ENCODE measurements around the gene TOMM70. TPM values are rescaled to one million over a fixed set of nuclear protein-coding genes. Genes with fewer than 3 reads are reported as not detected.
"Not testable (repeated sequence)": the region's sequence is repeated elsewhere in the genome, so short reads cannot be mapped to it uniquely, and the experiment has no call there.

TOMM70 gene
- total RNA-seq, 1 donor from 2014 or later = 26.8 TPM

GRCh38 chr3:100348727-100349126 lies 52.2 kb downstream of the TOMM70 start:
- Histone ChIP-seq H3K27ac (no peak overlapping the region), H3K4me1 (no peaks in the 10 kb centered on the region), H3K27me3 (no peaks in the 10 kb centered on the region), H3K36me3 (peaks cover 0 to 65% of the 10 kb centered on the region in 2 donors), H3K4me3 (no peak overlapping the region), H3K9me3 (no peaks in the 10 kb centered on the region)
- intact Hi-C loops (cut with DNase I) = no loop called here
- TF ChIP-seq POLR2AphosphoS5 (IDR thresholded peaks at IDR 0.05; ENCODE audit: insufficient read depth in 1 of 2, low read depth in 1 of 2) (no peak), POLR2A (IDR thresholded peaks at IDR 0.05) (no peak), CTCF (IDR thresholded peaks at IDR 0.05) (no peak)
- no peak for DNase-seq (ENCODE audit: extremely low spot score in 2 of 2)

GRCh38 chr3:100340527-100340926 lies 60.4 kb downstream of the TOMM70 start:
- H3K36me3 ChIP-seq = peaks cover 0 to 47% of the 10 kb centered on the region in 2 donors
- no peak for TF ChIP-seq POLR2AphosphoS5 (IDR thresholded peaks at IDR 0.05; ENCODE audit: insufficient read depth in 1 of 2, low read depth in 1 of 2)
- no peak for TF ChIP-seq POLR2A (IDR thresholded peaks at IDR 0.05)
- TF ChIP-seq CTCF (IDR thresholded peaks at IDR 0.05) = no peak
- intact Hi-C loops (cut with DNase I) = no loop called here

GRCh38 chr3:100339786-100340185 lies 61.1 kb downstream of the TOMM70 start:
- intact Hi-C loops (cut with DNase I) = no loop called here
- Histone ChIP-seq H3K9me3 (no peaks in the 10 kb centered on the region), H3K36me3 (peaks cover 0 to 41% of the 10 kb centered on the region in 2 donors), H3K4me1 (peaks cover 10% of the 10 kb centered on the region), H3K4me3 (no peak overlapping the region), H3K27ac (no peak overlapping the region), H3K27me3 (no peaks in the 10 kb centered on the region)
- no peak for DNase-seq (ENCODE audit: extremely low spot score in 2 of 2)
- TF ChIP-seq CTCF (IDR thresholded peaks at IDR 0.05) = no peak
- TF ChIP-seq POLR2A (IDR thresholded peaks at IDR 0.05) = no peak
- no peak for TF ChIP-seq POLR2AphosphoS5 (IDR thresholded peaks at IDR 0.05; ENCODE audit: insufficient read depth in 1 of 2, low read depth in 1 of 2)

More at GRCh38 chr3:100340527-100340926, 60.4 kb downstream of the TOMM70 start:
- no peaks in the 10 kb centered on the region for H3K27me3 ChIP-seq
- H3K4me3 ChIP-seq = no peak overlapping the region
- DNase-seq (ENCODE audit: extremely low spot score in 2 of 2) = no peak
- H3K4me1 ChIP-seq = peaks cover 6% of the 10 kb centered on the region
- no peaks in the 10 kb centered on the region for H3K9me3 ChIP-seq
- H3K27ac ChIP-seq = no peak overlapping the region

GRCh38 chr3:100338911-100339310 lies 62.0 kb downstream of the TOMM70 start:
- no peaks in the 10 kb centered on the region for H3K9me3 ChIP-seq
- no peak overlapping the region for H3K27ac ChIP-seq
- H3K4me3 ChIP-seq = no peak overlapping the region
- DNase-seq (ENCODE audit: extremely low spot score in 2 of 2) = no peak
- H3K36me3 ChIP-seq = peaks cover 0 to 33% of the 10 kb centered on the region in 2 donors
- intact Hi-C loops (cut with DNase I) = no loop called here
- peaks cover 15% of the 10 kb centered on the region for H3K4me1 ChIP-seq
- no peak for TF ChIP-seq CTCF (IDR thresholded peaks at IDR 0.05)
- no peak for TF ChIP-seq POLR2AphosphoS5 (IDR thresholded peaks at IDR 0.05; ENCODE audit: insufficient read depth in 1 of 2, low read depth in 1 of 2)
- no peak for TF ChIP-seq POLR2A (IDR thresholded peaks at IDR 0.05)
- H3K27me3 ChIP-seq = no peaks in the 10 kb centered on the region

- H3K27ac ChIP-seq; DNase-seq (ENCODE audit: extremely low spot score in 2 of 2); H3K27me3 ChIP-seq; H3K9me3 ChIP-seq; H3K4me3 ChIP-seq; intact Hi-C loops (cut with DNase I): not testable (repeated sequence)
- peaks cover 0 to 18% of the 10 kb centered on the region in 2 donors for H3K36me3 ChIP-seq
- peaks cover 16% of the 10 kb centered on the region for H3K4me1 ChIP-seq
Observed at GRCh38 chr3:100336229-100336628, 64.7 kb downstream of the TOMM70 start.
